Tibial nerve (tissue), 3 donors: ENCODE measurements around the gene CHTOP.

Experiments used
- CTCF ChIP-seq, 5 experiments: fragments of 200-600 bp in 3 of 5; fragments of 450-650 bp in 2 of 5; sonication (generic) in 3 of 5; IDR thresholded peaks; one replicate each; pipeline ENCODE4 v1.5.1; 2016 to 2019; ENCODE audit warnings: antibody characterized with exemption in 5 of 5, mild to moderate bottlenecking in 3 of 5, moderate library complexity in 2 of 5
- POLR2A ChIP-seq, 2 donors: fragments of 450-650 bp; IDR thresholded peaks; one replicate each; pipeline ENCODE4 v1.6.1; 2017; ENCODE audit warnings: antibody characterized with exemption in 2 of 2, mild to moderate bottlenecking in 2 of 2, moderate library complexity in 2 of 2

- TF ChIP-seq CTCF (IDR thresholded peaks at IDR 0.05) (no peak), POLR2A (IDR thresholded peaks at IDR 0.05) (no peak)
Measured at GRCh38 chr1:153613406-153613805, 20.5 kb upstream of the CHTOP start.
